ENCODE data around the gene KCNT1.

The KCNT1 gene

DNA sequence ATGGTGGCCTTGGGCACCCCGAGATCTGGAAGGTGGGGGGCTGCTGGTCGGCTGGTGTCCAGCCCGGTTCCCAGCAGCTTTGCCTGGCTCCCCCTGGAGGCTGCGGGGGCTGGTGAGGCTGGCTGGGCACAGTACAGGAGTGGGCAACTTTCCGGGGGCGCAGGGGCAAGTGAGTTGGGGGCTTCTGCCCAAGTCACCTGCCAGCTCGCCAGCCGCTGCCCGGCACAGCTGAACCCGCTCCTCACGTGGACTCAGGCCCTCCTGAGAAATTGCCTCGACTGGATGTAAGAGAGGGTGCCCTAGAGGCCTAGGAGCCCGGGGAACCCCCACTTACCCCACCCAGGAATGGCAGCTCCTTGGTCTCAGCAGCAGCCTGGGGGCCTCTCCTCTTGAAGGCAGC is 15.4 kb downstream of the KCNT1 start:
- no peak overlapping the region for H3K27ac ChIP-seq (ENCODE audit: low read length)
- H3K9me3 ChIP-seq (ENCODE audit: insufficient read depth, low read depth, low read length) = no peaks in the 10 kb centered on the region
- H3K36me3 ChIP-seq (ENCODE audit: insufficient read depth, low read depth, low read length) = no peaks in the 10 kb centered on the region
- no peak overlapping the region for H3K4me3 ChIP-seq (ENCODE audit: low read length)
- no peaks in the 10 kb centered on the region for H3K4me1 ChIP-seq (ENCODE audit: insufficient read depth, low read length)
- no peak overlapping the region for H3K9ac ChIP-seq (ENCODE audit: low read depth, low read length)
- H3K27me3 ChIP-seq (ENCODE audit: insufficient read depth, low read length) = peaks cover 41% of the 10 kb centered on the region

GRCh38 chr9:135718616-135719015 is 16.6 kb downstream of the KCNT1 start:
- H3K36me3 ChIP-seq (ENCODE audit: insufficient read depth, low read depth, low read length) = no peaks in the 10 kb centered on the region
- no peak overlapping the region for H3K9ac ChIP-seq (ENCODE audit: low read depth, low read length)
- no peak overlapping the region for H3K27ac ChIP-seq (ENCODE audit: low read length)
- no peak overlapping the region for H3K4me3 ChIP-seq (ENCODE audit: low read length)
- no peaks in the 10 kb centered on the region for H3K4me1 ChIP-seq (ENCODE audit: insufficient read depth, low read length)
- H3K9me3 ChIP-seq (ENCODE audit: insufficient read depth, low read depth, low read length) = no peaks in the 10 kb centered on the region
- H3K27me3 ChIP-seq (ENCODE audit: insufficient read depth, low read length) = peaks cover 30% of the 10 kb centered on the region

GRCh38 chr9:135719472-135719871 is 17.5 kb downstream of the KCNT1 start:
- H3K36me3 ChIP-seq (ENCODE audit: insufficient read depth, low read depth, low read length) = no peaks in the 10 kb centered on the region
- no peak overlapping the region for H3K27ac ChIP-seq (ENCODE audit: low read length)
- no peaks in the 10 kb centered on the region for H3K4me1 ChIP-seq (ENCODE audit: insufficient read depth, low read length)
- peaks cover 26% of the 10 kb centered on the region for H3K27me3 ChIP-seq (ENCODE audit: insufficient read depth, low read length)
- no peak overlapping the region for H3K9ac ChIP-seq (ENCODE audit: low read depth, low read length)
- H3K4me3 ChIP-seq (ENCODE audit: low read length) = no peak overlapping the region
- H3K9me3 ChIP-seq (ENCODE audit: insufficient read depth, low read depth, low read length) = no peaks in the 10 kb centered on the region

DNA sequence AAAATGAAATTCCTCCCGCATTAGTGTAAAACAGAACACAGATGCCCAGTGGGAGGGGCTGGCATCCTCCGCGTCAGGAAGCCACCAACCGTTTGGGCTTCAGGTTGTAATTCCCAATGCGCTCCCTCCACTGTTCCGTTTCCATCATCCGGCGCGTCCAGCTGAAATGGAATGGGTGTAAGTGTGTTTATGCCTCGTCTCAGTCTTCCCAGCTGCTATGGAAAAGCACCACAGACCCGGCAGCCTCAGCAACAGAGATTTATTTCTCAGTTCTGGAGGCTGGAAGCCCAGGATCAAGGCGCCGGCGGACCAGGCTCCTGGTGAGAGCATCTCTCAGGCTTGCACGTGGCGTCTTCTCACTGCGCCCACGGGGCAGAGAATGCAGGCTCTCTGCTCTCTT is 20.4 kb downstream of the KCNT1 start:
- no peaks in the 10 kb centered on the region for H3K36me3 ChIP-seq (ENCODE audit: insufficient read depth, low read depth, low read length)
- H3K4me3 ChIP-seq (ENCODE audit: low read length) = no peak overlapping the region
- H3K9ac ChIP-seq (ENCODE audit: low read depth, low read length) = no peak overlapping the region
- H3K27me3 ChIP-seq (ENCODE audit: insufficient read depth, low read length) = no peaks in the 10 kb centered on the region
- no peaks in the 10 kb centered on the region for H3K4me1 ChIP-seq (ENCODE audit: insufficient read depth, low read length)
- no peak overlapping the region for H3K27ac ChIP-seq (ENCODE audit: low read length)
- H3K9me3 ChIP-seq (ENCODE audit: insufficient read depth, low read depth, low read length) = no peaks in the 10 kb centered on the region

DNA sequence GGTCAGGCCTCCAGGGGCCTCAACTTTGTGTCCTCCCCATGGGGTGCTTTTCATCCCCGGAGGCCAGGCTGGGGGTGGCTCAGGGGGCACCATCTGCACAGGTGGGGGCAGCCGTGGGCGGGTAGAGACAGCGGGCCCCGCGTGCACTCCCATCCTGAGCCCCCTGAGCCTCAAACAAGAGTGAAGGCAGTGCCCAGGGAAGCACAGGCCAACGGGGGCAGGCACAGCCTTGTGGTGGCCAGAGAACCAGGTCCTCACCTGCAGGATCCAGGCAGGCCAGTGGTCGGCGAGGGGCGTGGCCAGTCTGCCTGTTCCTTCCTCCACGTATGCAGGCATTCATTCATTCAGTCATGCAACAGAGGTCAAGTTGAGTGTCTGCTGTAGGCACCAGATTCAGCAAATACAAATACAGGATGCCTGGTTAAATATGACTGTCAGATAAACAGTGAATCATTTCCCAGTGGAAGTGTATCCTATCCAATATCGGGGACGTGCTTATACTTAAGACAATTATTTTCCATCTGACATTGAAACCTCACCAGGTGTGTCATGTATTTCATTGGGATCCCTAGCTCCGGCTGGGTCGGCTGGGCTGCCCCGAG is 22.3 kb downstream of the KCNT1 start:
- H3K9ac ChIP-seq (ENCODE audit: low read depth, low read length) = no peak overlapping the region
- H3K4me1 ChIP-seq (ENCODE audit: insufficient read depth, low read length) = no peaks in the 10 kb centered on the region
- no peaks in the 10 kb centered on the region for H3K27me3 ChIP-seq (ENCODE audit: insufficient read depth, low read length)
- no peak overlapping the region for H3K27ac ChIP-seq (ENCODE audit: low read length)
- H3K36me3 ChIP-seq (ENCODE audit: insufficient read depth, low read depth, low read length) = no peaks in the 10 kb centered on the region
- no peaks in the 10 kb centered on the region for H3K9me3 ChIP-seq (ENCODE audit: insufficient read depth, low read depth, low read length)
- H3K4me3 ChIP-seq (ENCODE audit: low read length) = no peak overlapping the region

DNA sequence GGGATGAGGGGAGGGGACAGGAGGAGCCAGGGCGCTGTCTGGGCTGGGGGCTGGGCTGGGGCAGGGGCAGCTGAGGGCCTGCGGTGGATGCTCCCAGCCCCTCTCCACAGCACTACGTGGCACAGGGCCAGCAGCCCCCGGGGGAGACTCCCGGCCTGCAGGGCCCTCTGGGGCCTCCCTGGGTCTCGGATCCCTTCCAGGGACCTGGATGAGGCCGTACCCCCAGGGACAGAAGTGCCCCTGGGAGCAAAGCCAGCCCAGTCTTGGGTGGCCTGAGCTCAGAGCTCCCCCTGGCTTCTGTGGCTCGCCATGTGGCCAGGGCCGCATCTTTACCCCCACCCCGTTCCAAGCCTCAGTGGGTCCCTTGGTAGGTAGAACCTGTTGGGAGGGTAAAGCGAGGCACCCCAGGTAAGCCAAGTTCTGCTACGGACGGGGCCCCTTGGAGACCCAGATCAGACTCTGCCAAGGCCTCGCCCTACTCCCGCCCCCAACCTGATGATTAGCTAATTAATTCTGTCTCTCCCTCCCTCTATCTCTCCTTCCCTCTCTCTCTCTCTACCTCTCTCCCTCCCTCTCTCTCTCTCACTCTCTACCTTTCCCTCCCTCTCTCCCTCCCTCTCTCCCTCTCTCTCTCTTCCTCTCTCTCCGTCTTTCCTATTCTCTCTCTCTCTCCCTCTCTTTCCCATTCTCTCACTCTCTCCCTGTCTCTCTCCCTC is 24.3 kb downstream of the KCNT1 start:
- Histone ChIP-seq H3K4me1 (ENCODE audit: insufficient read depth, low read length) (no peaks in the 10 kb centered on the region), H3K4me3 (ENCODE audit: low read length) (no peak overlapping the region), H3K27me3 (ENCODE audit: insufficient read depth, low read length) (no peaks in the 10 kb centered on the region), H3K9ac (ENCODE audit: low read depth, low read length) (no peak overlapping the region), H3K36me3 (ENCODE audit: insufficient read depth, low read depth, low read length) (no peaks in the 10 kb centered on the region), H3K9me3 (ENCODE audit: insufficient read depth, low read depth, low read length) (peaks cover under 1% of the 10 kb centered on the region; the same call in 1 of the 2 replicates), H3K27ac (ENCODE audit: low read length) (no peak overlapping the region)

- Histone ChIP-seq H3K4me3 (ENCODE audit: low read length) (no peak overlapping the region), H3K27ac (ENCODE audit: low read length) (no peak overlapping the region), H3K27me3 (ENCODE audit: insufficient read depth, low read length) (no peaks in the 10 kb centered on the region), H3K9ac (ENCODE audit: low read depth, low read length) (no peak overlapping the region), H3K36me3 (ENCODE audit: insufficient read depth, low read depth, low read length) (no peaks in the 10 kb centered on the region), H3K4me1 (ENCODE audit: insufficient read depth, low read length) (no peaks in the 10 kb centered on the region), H3K9me3 (ENCODE audit: insufficient read depth, low read depth, low read length) (peaks cover 4% of the 10 kb centered on the region; the same call in 1 of the 2 replicates)
These were observed 25.4 kb downstream of the KCNT1 start for GRCh38 chr9:135727257-135727875.

DNA sequence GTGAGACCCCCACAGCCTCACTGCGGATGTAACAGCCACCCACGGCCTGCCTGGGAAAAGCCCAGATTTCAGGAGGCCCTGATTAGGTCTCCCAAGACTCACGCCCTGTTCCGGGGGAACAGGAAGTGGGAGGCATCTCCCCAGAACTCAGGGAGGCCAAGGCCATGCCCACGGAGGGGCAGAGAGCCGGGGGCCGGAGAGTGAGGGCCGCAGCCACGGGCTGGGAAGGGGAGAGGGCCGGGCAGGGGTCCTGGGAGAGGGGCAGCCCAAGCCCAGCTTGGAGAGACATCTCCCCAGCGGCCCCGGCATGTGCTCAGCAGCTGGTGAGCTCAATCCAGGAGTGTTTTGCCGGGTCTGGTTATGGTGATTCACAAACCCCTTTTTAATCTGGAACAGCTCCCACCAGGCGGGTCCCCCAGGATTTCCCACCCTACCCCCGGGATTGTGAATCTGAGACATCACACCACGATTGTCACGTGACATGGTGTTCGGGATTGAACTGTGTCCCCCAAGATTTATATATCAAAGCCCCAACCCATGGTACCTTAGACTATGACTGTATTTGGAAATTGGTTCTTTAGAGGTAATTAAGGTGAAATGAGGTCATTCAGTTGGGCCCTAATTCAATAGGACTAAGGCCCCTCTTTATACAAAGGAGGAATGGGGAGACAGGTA is 26.6 kb downstream of the KCNT1 start:
- Histone ChIP-seq H3K4me1 (ENCODE audit: insufficient read depth, low read length) (no peaks in the 10 kb centered on the region), H3K36me3 (ENCODE audit: insufficient read depth, low read depth, low read length) (no peaks in the 10 kb centered on the region), H3K27me3 (ENCODE audit: insufficient read depth, low read length) (no peaks in the 10 kb centered on the region), H3K4me3 (ENCODE audit: low read length) (no peak overlapping the region), H3K9me3 (ENCODE audit: insufficient read depth, low read depth, low read length) (peaks cover 4% of the 10 kb centered on the region; the same call in 1 of the 2 replicates), H3K9ac (ENCODE audit: low read depth, low read length) (no peak overlapping the region), H3K27ac (ENCODE audit: low read length) (no peak overlapping the region)

GRCh38 chr9:135729480-135729879 is 27.5 kb downstream of the KCNT1 start:
- Histone ChIP-seq H3K9ac (ENCODE audit: low read depth, low read length) (no peak overlapping the region), H3K27me3 (ENCODE audit: insufficient read depth, low read length) (no peaks in the 10 kb centered on the region; the same call in 1 of the 2 replicates), H3K9me3 (ENCODE audit: insufficient read depth, low read depth, low read length) (peaks cover 4% of the 10 kb centered on the region; the same call in 1 of the 2 replicates), H3K36me3 (ENCODE audit: insufficient read depth, low read depth, low read length) (no peaks in the 10 kb centered on the region), H3K4me1 (ENCODE audit: insufficient read depth, low read length) (no peaks in the 10 kb centered on the region), H3K27ac (ENCODE audit: low read length) (no peak overlapping the region), H3K4me3 (ENCODE audit: low read length) (no peak overlapping the region)

DNA sequence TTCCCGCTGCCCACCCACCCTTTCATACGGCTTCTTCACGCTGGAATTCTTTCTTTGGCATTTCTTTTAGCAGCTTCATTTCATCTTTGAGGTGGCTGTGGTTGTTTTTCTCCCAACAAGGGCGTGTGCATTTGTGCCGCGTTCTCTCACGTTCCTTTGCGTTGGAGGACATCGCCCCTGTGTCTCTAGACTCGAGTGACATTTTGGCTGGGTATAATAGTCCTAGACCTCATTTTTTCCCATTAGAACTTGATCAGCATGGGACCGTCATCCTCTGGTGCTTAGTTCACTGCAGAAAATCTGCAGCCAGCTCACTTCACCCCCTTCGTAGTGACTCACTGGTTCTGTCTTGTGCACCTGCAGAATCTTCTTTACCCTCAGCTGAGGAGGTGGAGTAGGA is 29.5 kb downstream of the KCNT1 start:
- Histone ChIP-seq H3K4me3 (ENCODE audit: low read length) (no peak overlapping the region), H3K4me1 (ENCODE audit: insufficient read depth, low read length) (no peaks in the 10 kb centered on the region), H3K36me3 (ENCODE audit: insufficient read depth, low read depth, low read length) (no peaks in the 10 kb centered on the region), H3K9me3 (ENCODE audit: insufficient read depth, low read depth, low read length) (peaks cover 4% of the 10 kb centered on the region; the same call in 1 of the 2 replicates), H3K27me3 (ENCODE audit: insufficient read depth, low read length) (peaks cover 7% of the 10 kb centered on the region), H3K27ac (ENCODE audit: low read length) (no peak overlapping the region), H3K9ac (ENCODE audit: low read depth, low read length) (no peak overlapping the region)

DNA sequence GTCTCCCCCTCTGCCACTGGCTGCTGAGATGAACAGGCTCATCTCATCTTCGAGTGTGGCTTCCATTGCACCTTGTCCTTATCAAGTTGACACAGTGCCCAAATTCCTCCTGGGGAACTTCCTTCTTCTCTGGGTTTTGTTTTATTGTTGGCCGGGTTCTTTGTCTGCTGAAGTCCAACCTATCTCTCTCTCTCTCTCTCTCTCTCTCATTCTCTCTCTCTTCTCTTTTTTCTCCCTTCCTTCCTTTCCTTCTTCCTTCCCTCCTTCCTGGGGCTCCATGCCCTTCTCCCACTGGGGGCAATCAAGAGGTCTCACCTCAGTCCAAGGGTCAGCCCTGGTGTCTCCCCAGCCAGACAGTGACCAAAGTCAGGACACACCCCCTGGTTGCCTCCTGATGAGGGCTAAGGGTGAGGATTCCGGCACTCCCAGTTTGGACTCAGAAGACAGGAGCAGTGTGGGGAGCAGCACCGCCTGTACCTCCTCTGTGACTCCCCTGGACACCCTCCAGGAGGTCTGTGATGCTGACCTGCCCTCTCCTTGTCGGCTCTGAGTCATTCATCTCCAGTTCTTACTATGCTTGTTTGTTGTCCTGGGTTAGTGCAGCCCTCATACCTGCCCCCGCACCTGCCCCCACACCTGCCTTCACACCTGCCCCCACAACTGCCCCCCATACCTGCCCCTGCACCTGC is 30.7 kb downstream of the KCNT1 start:
- no peak overlapping the region for H3K9ac ChIP-seq (ENCODE audit: low read depth, low read length)
- H3K27me3 ChIP-seq (ENCODE audit: insufficient read depth, low read length) = peaks cover 18% of the 10 kb centered on the region
- peaks cover 4% of the 10 kb centered on the region; the same call in 1 of the 2 replicates for H3K9me3 ChIP-seq (ENCODE audit: insufficient read depth, low read depth, low read length)
- no peak overlapping the region for H3K27ac ChIP-seq (ENCODE audit: low read length)
- H3K4me1 ChIP-seq (ENCODE audit: insufficient read depth, low read length) = no peaks in the 10 kb centered on the region
- no peaks in the 10 kb centered on the region for H3K36me3 ChIP-seq (ENCODE audit: insufficient read depth, low read depth, low read length)
- H3K4me3 ChIP-seq (ENCODE audit: low read length) = no peak overlapping the region

Data from iPS-20b (cell line).